ENCODE measurements around the gene ACTG1. TPM values are rescaled to one million over a fixed set of nuclear protein-coding genes. Genes with fewer than 3 reads are reported as not detected.
"Not testable (repeated sequence)": the region's sequence is repeated elsewhere in the genome, so short reads cannot be mapped to it uniquely, and the experiment has no call there.

Gene ACTG1
- total RNA-seq, 1 experiment from 2014 or later, result 3,770 TPM

- no peak for DNase-seq (ENCODE audit: low read depth)
- in situ Hi-C loops (cut with HindIII; ENCODE audit: low pct_unique_long_range_greater_than_20kb, low sequenced_read_pairs), result no loop called here
Measured at GRCh38 chr17:81535480-81536298, 23.1 kb upstream of the ACTG1 start.

- DNase-seq (ENCODE audit: low read depth), result no peak
- in situ Hi-C loops (cut with HindIII; ENCODE audit: low pct_unique_long_range_greater_than_20kb, low sequenced_read_pairs), result no loop called here
Measured at GRCh38 chr17:81535007-81535328, 22.4 kb upstream of the ACTG1 start.

GRCh38 chr17:81534157-81535006, 21.8 kb upstream of the ACTG1 start:
- no peak for DNase-seq (ENCODE audit: low read depth)
- in situ Hi-C loops (cut with HindIII; ENCODE audit: low pct_unique_long_range_greater_than_20kb, low sequenced_read_pairs), result no loop called here

- no peak for DNase-seq (ENCODE audit: low read depth)
- in situ Hi-C loops (cut with HindIII; ENCODE audit: low pct_unique_long_range_greater_than_20kb, low sequenced_read_pairs), result no loop called here
Measured at GRCh38 chr17:81533339-81534141, 20.9 kb upstream of the ACTG1 start.

- DNase-seq (ENCODE audit: low read depth), result no peak
- in situ Hi-C loops (cut with HindIII; ENCODE audit: low pct_unique_long_range_greater_than_20kb, low sequenced_read_pairs), result no loop called here
Measured at GRCh38 chr17:81532490-81533287, 20.1 kb upstream of the ACTG1 start.

- in situ Hi-C loops (cut with HindIII; ENCODE audit: low pct_unique_long_range_greater_than_20kb, low sequenced_read_pairs); DNase-seq (ENCODE audit: low read depth): not testable (repeated sequence)
Measured at GRCh38 chr17:81531998-81532404, 19.4 kb upstream of the ACTG1 start.

GRCh38 chr17:81531013-81531412, 18.4 kb upstream of the ACTG1 start:
- DNase-seq (ENCODE audit: low read depth); in situ Hi-C loops (cut with HindIII; ENCODE audit: low pct_unique_long_range_greater_than_20kb, low sequenced_read_pairs): not testable (repeated sequence)

- no peak for DNase-seq (ENCODE audit: low read depth)
- in situ Hi-C loops (cut with HindIII; ENCODE audit: low pct_unique_long_range_greater_than_20kb, low sequenced_read_pairs), result no loop called here
Measured at GRCh38 chr17:81529437-81529803, 16.8 kb upstream of the ACTG1 start.

GRCh38 chr17:81528651-81529436, 16.2 kb upstream of the ACTG1 start:
- no peak for DNase-seq (ENCODE audit: low read depth)
- in situ Hi-C loops (cut with HindIII; ENCODE audit: low pct_unique_long_range_greater_than_20kb, low sequenced_read_pairs), result no loop called here

- DNase-seq (ENCODE audit: low read depth), result no peak
- in situ Hi-C loops (cut with HindIII; ENCODE audit: low pct_unique_long_range_greater_than_20kb, low sequenced_read_pairs), result no loop called here
Measured at GRCh38 chr17:81528384-81528650, 15.7 kb upstream of the ACTG1 start.

- DNase-seq (ENCODE audit: low read depth), result no peak
- in situ Hi-C loops (cut with HindIII; ENCODE audit: low pct_unique_long_range_greater_than_20kb, low sequenced_read_pairs), result no loop called here
Measured at GRCh38 chr17:81527591-81528383, 15.2 kb upstream of the ACTG1 start, which contains the start of gene FSCN2. Gene FSCN2, plus strand, starts transcription at chr17:81528377. Its CDS starts 155 bp downstream, at chr17:81528532.

GRCh38 chr17:81526662-81527571, 14.3 kb upstream of the ACTG1 start:
- DNase-seq (ENCODE audit: low read depth), result no peak
- in situ Hi-C loops (cut with HindIII; ENCODE audit: low pct_unique_long_range_greater_than_20kb, low sequenced_read_pairs), result no loop called here

- DNase-seq (ENCODE audit: low read depth), result no peak
- in situ Hi-C loops (cut with HindIII; ENCODE audit: low pct_unique_long_range_greater_than_20kb, low sequenced_read_pairs), result no loop called here
Measured at GRCh38 chr17:81524865-81525159, 12.2 kb upstream of the ACTG1 start.

- in situ Hi-C loops (cut with HindIII; ENCODE audit: low pct_unique_long_range_greater_than_20kb, low sequenced_read_pairs), result no loop called here
- no peak for DNase-seq (ENCODE audit: low read depth)
Measured at GRCh38 chr17:81524039-81524864, 11.7 kb upstream of the ACTG1 start.

GRCh38 chr17:81523402-81524038, 10.9 kb upstream of the ACTG1 start:
- in situ Hi-C loops (cut with HindIII; ENCODE audit: low pct_unique_long_range_greater_than_20kb, low sequenced_read_pairs), result no loop called here
- no peak for DNase-seq (ENCODE audit: low read depth)
